ENCODE measurements around the gene KCNJ12. TPM values are rescaled to one million over a fixed set of nuclear protein-coding genes. Genes with fewer than 3 reads are reported as not detected.
"Not testable (repeated sequence)": the region's sequence is repeated elsewhere in the genome, so short reads cannot be mapped to it uniquely, and the experiment has no call there.

Gene KCNJ12
- total RNA-seq, 2 experiments from 2014 or later: 0.11 TPM; not detected in 1

- ATAC-seq (ENCODE audit: poor library complexity); H3K27ac ChIP-seq (ENCODE audit: low read depth in 1 of 2, low read length in 2 of 2); POLR2A ChIA-PET; intact Hi-C loops (cut with DNase I, micrococcal nuclease); H3K4me3 Mint-ChIP-seq; H3K4me1 ChIP-seq (ENCODE audit: insufficient read depth, low read length); H3K4me1 Mint-ChIP-seq (ENCODE audit: low read depth); H3K27me3 Mint-ChIP-seq; H3K9me3 Mint-ChIP-seq; CTCF ChIA-PET; H3K36me3 Mint-ChIP-seq (ENCODE audit: low read depth); H3K36me3 ChIP-seq (ENCODE audit: insufficient read depth, low read length); DNase-seq; H3K4me3 ChIP-seq (ENCODE audit: low read length); H3K27me3 ChIP-seq (ENCODE audit: control insufficient read depth in 1 of 2, insufficient read depth in 2 of 2, low read length in 2 of 2); H3K27ac Mint-ChIP-seq: not testable (repeated sequence)
- peaks cover 0 to 29% of the 10 kb centered on the region in 2 experiments for H3K9me3 ChIP-seq (ENCODE audit: control insufficient read depth in 1 of 2, insufficient read depth in 1 of 2, low read length in 2 of 2)
Observed at GRCh38 chr17:21410371-21410770, 34.2 kb downstream of the KCNJ12 start.

- CTCF ChIA-PET; H3K27ac Mint-ChIP-seq; H3K4me3 Mint-ChIP-seq; H3K36me3 ChIP-seq (ENCODE audit: insufficient read depth, low read length); H3K27ac ChIP-seq (ENCODE audit: low read depth in 1 of 2, low read length in 2 of 2); DNase-seq; H3K4me3 ChIP-seq (ENCODE audit: low read length); H3K4me1 ChIP-seq (ENCODE audit: insufficient read depth, low read length); H3K27me3 Mint-ChIP-seq; H3K9me3 Mint-ChIP-seq; intact Hi-C loops (cut with DNase I, micrococcal nuclease); H3K36me3 Mint-ChIP-seq (ENCODE audit: low read depth); ATAC-seq (ENCODE audit: poor library complexity); H3K27me3 ChIP-seq (ENCODE audit: control insufficient read depth in 1 of 2, insufficient read depth in 2 of 2, low read length in 2 of 2); POLR2A ChIA-PET; H3K4me1 Mint-ChIP-seq (ENCODE audit: low read depth): not testable (repeated sequence)
- peaks cover 0 to 25% of the 10 kb centered on the region in 2 experiments for H3K9me3 ChIP-seq (ENCODE audit: control insufficient read depth in 1 of 2, insufficient read depth in 1 of 2, low read length in 2 of 2)
Observed at GRCh38 chr17:21410906-21411678, 34.9 kb downstream of the KCNJ12 start.

- H3K27ac Mint-ChIP-seq; H3K4me3 Mint-ChIP-seq; H3K9me3 Mint-ChIP-seq; H3K27ac ChIP-seq (ENCODE audit: low read depth in 1 of 2, low read length in 2 of 2); intact Hi-C loops (cut with DNase I, micrococcal nuclease); DNase-seq; H3K27me3 Mint-ChIP-seq; H3K4me1 ChIP-seq (ENCODE audit: insufficient read depth, low read length); H3K4me1 Mint-ChIP-seq (ENCODE audit: low read depth); ATAC-seq (ENCODE audit: poor library complexity); H3K36me3 Mint-ChIP-seq (ENCODE audit: low read depth); H3K36me3 ChIP-seq (ENCODE audit: insufficient read depth, low read length); H3K27me3 ChIP-seq (ENCODE audit: control insufficient read depth in 1 of 2, insufficient read depth in 2 of 2, low read length in 2 of 2); H3K4me3 ChIP-seq (ENCODE audit: low read length); POLR2A ChIA-PET; CTCF ChIA-PET: not testable (repeated sequence)
- H3K9me3 ChIP-seq (ENCODE audit: control insufficient read depth in 1 of 2, insufficient read depth in 1 of 2, low read length in 2 of 2): peaks cover 0 to 29% of the 10 kb centered on the region in 2 experiments
Observed at GRCh38 chr17:21411679-21412205, 35.6 kb downstream of the KCNJ12 start.

GRCh38 chr17:21412207-21412681 lies 36.1 kb downstream of the KCNJ12 start:
- ATAC-seq (ENCODE audit: poor library complexity); POLR2A ChIA-PET; H3K36me3 ChIP-seq (ENCODE audit: insufficient read depth, low read length); H3K4me3 Mint-ChIP-seq; H3K9me3 Mint-ChIP-seq; H3K27ac Mint-ChIP-seq; H3K4me1 Mint-ChIP-seq (ENCODE audit: low read depth); H3K27me3 ChIP-seq (ENCODE audit: control insufficient read depth in 1 of 2, insufficient read depth in 2 of 2, low read length in 2 of 2); H3K27me3 Mint-ChIP-seq; H3K4me1 ChIP-seq (ENCODE audit: insufficient read depth, low read length); H3K27ac ChIP-seq (ENCODE audit: low read depth in 1 of 2, low read length in 2 of 2); H3K36me3 Mint-ChIP-seq (ENCODE audit: low read depth); H3K4me3 ChIP-seq (ENCODE audit: low read length); DNase-seq; intact Hi-C loops (cut with DNase I, micrococcal nuclease); CTCF ChIA-PET: not testable (repeated sequence)
- peaks cover 0 to 30% of the 10 kb centered on the region in 2 experiments for H3K9me3 ChIP-seq (ENCODE audit: control insufficient read depth in 1 of 2, insufficient read depth in 1 of 2, low read length in 2 of 2)

- DNase-seq; H3K27ac ChIP-seq (ENCODE audit: low read depth in 1 of 2, low read length in 2 of 2); H3K27me3 ChIP-seq (ENCODE audit: control insufficient read depth in 1 of 2, insufficient read depth in 2 of 2, low read length in 2 of 2); intact Hi-C loops (cut with DNase I, micrococcal nuclease); H3K4me3 ChIP-seq (ENCODE audit: low read length); H3K36me3 Mint-ChIP-seq (ENCODE audit: low read depth); H3K27ac Mint-ChIP-seq; H3K27me3 Mint-ChIP-seq; H3K36me3 ChIP-seq (ENCODE audit: insufficient read depth, low read length); H3K4me3 Mint-ChIP-seq; H3K4me1 ChIP-seq (ENCODE audit: insufficient read depth, low read length); CTCF ChIA-PET; H3K4me1 Mint-ChIP-seq (ENCODE audit: low read depth); ATAC-seq (ENCODE audit: poor library complexity); POLR2A ChIA-PET; H3K9me3 Mint-ChIP-seq: not testable (repeated sequence)
- peaks cover 0 to 30% of the 10 kb centered on the region in 2 experiments for H3K9me3 ChIP-seq (ENCODE audit: control insufficient read depth in 1 of 2, insufficient read depth in 1 of 2, low read length in 2 of 2)
Observed at GRCh38 chr17:21413570-21414279, 37.6 kb downstream of the KCNJ12 start.

GRCh38 chr17:21414616-21415015 lies 38.5 kb downstream of the KCNJ12 start:
- H3K27ac ChIP-seq (ENCODE audit: low read depth in 1 of 2, low read length in 2 of 2); H3K27me3 Mint-ChIP-seq; H3K27ac Mint-ChIP-seq; H3K36me3 Mint-ChIP-seq (ENCODE audit: low read depth); H3K27me3 ChIP-seq (ENCODE audit: control insufficient read depth in 1 of 2, insufficient read depth in 2 of 2, low read length in 2 of 2); H3K4me3 Mint-ChIP-seq; intact Hi-C loops (cut with DNase I, micrococcal nuclease); DNase-seq; POLR2A ChIA-PET; H3K9me3 Mint-ChIP-seq; H3K36me3 ChIP-seq (ENCODE audit: insufficient read depth, low read length); ATAC-seq (ENCODE audit: poor library complexity); CTCF ChIA-PET; H3K4me3 ChIP-seq (ENCODE audit: low read length): not testable (repeated sequence)
- H3K4me1 Mint-ChIP-seq (ENCODE audit: low read depth): peaks cover 15% of the 10 kb centered on the region
- Histone ChIP-seq H3K4me1 (ENCODE audit: insufficient read depth, low read length) (peaks cover 12% of the 10 kb centered on the region), H3K9me3 (ENCODE audit: control insufficient read depth in 1 of 2, insufficient read depth in 1 of 2, low read length in 2 of 2) (peaks cover 0 to 28% of the 10 kb centered on the region in 2 experiments)
